GM18526 (cell line): Measurements from ENCODE around the gene UBAP2.

ENCODE experiments used
- POLR2A ChIP-seq: IDR thresholded peaks from 3 replicates; pipeline ENCODE4 v1.6.1; 2011; ENCODE audit not compliant: insufficient read length; ENCODE audit errors: extremely low read depth

Gene UBAP2

GRCh38 chr9:34059954-34060353, 11.3 kb upstream of the UBAP2 start:
- no peak for TF ChIP-seq POLR2A

GRCh38 chr9:34059281-34059680, 10.6 kb upstream of the UBAP2 start:
- no peak for TF ChIP-seq POLR2A

GRCh38 chr9:34049630-34050384, 1.1 kb upstream of the UBAP2 start:
- no peak for TF ChIP-seq POLR2A

GRCh38 chr9:34047864-34048726, 592 bp downstream of the UBAP2 start:
- TF ChIP-seq POLR2A: no peak

- TF ChIP-seq POLR2A: no peak
Observed at GRCh38 chr9:34046784-34047379, 1.8 kb downstream of the UBAP2 start.

- no peak for TF ChIP-seq POLR2A
Observed at GRCh38 chr9:34045903-34046302, 2.8 kb downstream of the UBAP2 start.

- TF ChIP-seq POLR2A: no peak
Observed at GRCh38 chr9:34037626-34038025, 11.1 kb downstream of the UBAP2 start.

- TF ChIP-seq POLR2A: no peak
Observed at GRCh38 chr9:34036625-34037024, 12.1 kb downstream of the UBAP2 start.

- TF ChIP-seq POLR2A: no peak
Observed at GRCh38 chr9:34035656-34036055, 13.0 kb downstream of the UBAP2 start.

GRCh38 chr9:34034698-34035065, 14.0 kb downstream of the UBAP2 start:
- TF ChIP-seq POLR2A: no peak

GRCh38 chr9:34032631-34033030, 16.1 kb downstream of the UBAP2 start:
- TF ChIP-seq POLR2A: no peak

- no peak for TF ChIP-seq POLR2A
Observed at GRCh38 chr9:34027845-34028574, 20.7 kb downstream of the UBAP2 start.

GRCh38 chr9:34025811-34026210, 22.9 kb downstream of the UBAP2 start:
- no peak for TF ChIP-seq POLR2A

- TF ChIP-seq POLR2A: no peak
Observed at GRCh38 chr9:34025062-34025461, 23.6 kb downstream of the UBAP2 start.

- no peak for TF ChIP-seq POLR2A
Observed at GRCh38 chr9:34016149-34016548, 32.5 kb downstream of the UBAP2 start.
